CD4-positive, alpha-beta T cell treated with Interleukin-1 beta for 1 hour (primary cell): ENCODE measurements around the gene NBEA.
"Not testable (repeated sequence)": the region's sequence is repeated elsewhere in the genome, so short reads cannot be mapped to it uniquely, and the experiment has no call there.

Experiments
- DNase-seq, 2 donors: peaks; one replicate each; pipeline ENCODE4 v3.0.0-alpha.2; 2020 to 2022

The NBEA gene

GRCh38 chr13:35106771-35107170 is 164.7 kb downstream of the NBEA start:
- not testable (repeated sequence) for DNase-seq

- no peak for DNase-seq
Observed at GRCh38 chr13:35107535-35107934, 165.5 kb downstream of the NBEA start.

GRCh38 chr13:35113612-35114011 is 171.5 kb downstream of the NBEA start:
- DNase-seq: not testable (repeated sequence)

DNA sequence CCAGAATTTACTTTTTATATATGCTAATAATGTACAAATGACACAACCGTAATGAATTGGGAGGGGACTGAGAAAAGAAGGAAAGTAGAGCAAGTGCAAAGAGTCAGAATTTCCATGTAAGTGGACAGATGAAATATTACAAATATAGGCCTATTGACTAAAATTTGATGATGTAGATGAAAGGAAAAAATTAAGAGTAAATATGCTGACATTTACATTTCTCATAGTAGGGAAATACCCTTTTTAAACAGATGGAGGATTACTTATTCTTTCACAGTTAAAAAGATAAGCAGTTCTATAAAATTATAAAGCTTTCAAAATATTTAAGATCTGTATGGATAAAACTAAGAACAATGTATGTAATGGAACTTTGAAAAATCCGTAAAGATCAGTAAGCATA is 185.4 kb downstream of the NBEA start:
- DNase-seq: no peak

DNA sequence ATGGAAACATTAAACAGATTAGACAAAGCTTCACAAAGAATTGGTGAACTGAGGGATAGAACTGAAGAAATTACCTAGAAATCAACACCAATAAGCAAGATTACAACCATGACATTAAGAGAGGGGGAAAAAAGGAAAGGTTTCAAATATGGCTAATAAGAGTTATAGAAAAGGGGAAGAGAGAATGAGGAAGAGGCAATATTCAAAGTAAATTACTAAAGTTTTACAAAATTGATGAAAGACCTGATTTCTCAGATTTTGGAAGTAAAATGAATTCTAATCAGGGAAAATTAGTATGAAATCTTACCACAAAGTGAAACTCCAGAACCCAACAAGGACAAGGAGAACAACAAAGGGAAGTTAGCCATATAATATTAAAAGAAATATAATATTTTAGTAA is 187.4 kb downstream of the NBEA start:
- DNase-seq: no peak

DNA sequence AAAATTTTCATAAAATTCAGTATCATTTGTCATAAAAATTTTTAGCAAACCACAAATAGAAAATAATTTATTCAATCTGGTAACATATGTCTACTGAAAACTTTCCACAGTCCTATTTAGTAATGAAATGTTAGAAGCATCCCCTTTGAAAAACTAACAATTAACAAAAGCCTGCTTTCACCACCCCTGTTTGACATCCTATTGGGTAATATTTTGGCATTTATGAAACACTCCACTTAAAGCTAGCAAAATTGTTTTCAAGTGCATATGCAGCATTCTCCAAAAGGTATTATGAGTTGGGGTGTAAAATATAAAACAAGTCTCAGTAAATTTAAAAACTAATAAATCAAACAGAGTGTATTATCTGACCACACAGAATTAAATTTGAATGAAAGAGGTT is 189.4 kb downstream of the NBEA start:
- no peak for DNase-seq

DNA sequence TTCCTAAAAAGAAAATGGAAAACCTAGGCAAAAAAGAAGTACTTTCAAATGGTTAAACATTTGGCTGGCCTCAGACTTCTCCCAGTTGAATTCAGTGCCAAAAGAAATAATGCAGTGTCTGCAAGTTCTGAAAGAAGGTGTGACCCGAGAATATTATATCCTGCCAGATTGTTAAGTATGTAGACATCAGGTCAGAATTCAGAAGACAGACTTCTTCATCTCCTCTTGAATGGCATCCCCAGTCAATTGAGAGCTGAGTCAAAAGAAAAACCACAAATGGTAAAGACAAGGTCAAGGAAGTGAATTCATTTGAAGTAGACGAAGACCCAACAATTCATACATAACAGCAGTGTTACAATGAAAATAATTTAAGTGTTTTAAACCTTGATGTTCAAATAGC is 194.5 kb downstream of the NBEA start:
- no peak for DNase-seq

DNA sequence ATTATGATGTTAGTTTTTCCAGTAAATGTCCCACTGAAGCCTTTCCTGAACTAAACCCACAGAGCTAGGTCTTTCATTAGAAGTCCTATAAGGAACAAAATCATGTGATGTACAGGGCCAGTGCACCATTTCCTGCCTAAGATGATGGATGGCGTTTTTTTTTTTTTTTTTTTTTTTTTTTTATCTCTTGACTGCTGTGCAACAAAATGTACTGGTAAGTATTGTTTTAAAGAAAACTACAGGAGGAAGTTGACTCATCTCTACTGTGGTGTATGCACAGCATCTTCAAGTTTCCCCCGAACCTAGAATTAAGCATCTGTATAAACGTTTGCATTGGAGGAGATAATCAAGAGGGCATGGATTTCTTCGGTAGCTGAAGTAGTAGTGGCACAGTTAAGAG is 197.5 kb downstream of the NBEA start:
- no peak for DNase-seq

DNA sequence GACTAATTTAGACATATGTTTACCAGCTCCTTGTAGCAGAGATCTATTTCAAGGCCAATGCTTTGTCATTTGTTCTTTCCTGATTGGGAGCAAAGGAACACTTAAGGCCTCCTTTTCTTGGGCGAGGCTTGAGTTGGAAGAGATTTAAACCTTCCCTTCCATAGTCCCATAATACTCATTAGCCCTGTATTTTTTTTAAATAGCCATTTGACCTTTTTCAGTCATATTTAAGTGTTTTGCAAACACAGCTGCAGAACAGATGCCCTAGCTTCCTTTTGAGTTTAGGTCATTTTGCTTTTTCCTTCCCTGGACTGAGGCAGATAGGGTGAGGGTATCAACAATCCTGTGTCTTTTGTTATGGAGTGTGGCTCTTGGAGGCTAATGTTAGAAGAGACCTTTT is 198.3 kb downstream of the NBEA start:
- no peak for DNase-seq

- no peak for DNase-seq
Observed at GRCh38 chr13:35140831-35141230, 198.8 kb downstream of the NBEA start.

DNA sequence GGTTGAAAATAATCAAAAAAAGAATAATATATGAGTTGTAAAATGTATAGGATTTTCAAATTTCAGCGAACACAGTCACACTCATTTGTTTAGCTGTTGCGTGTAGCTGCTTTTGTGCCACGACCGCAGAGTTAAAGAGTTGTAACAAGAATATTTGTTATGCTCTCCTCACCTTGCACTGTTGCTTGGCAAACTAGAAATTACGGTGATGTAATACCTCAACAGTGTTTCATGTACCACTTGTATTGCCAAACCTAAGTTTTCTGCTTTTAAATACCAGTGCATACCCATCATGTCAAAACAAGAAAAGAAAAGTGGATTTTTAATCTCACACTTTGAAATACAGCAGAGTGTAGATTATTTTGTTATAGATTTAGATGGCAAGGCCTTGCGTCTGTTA is 201.1 kb downstream of the NBEA start:
- no peak for DNase-seq

GRCh38 chr13:35144166-35144890 is 202.3 kb downstream of the NBEA start:
- DNase-seq: no peak

GRCh38 chr13:35146686-35147085 is 204.6 kb downstream of the NBEA start:
- DNase-seq: no peak

DNA sequence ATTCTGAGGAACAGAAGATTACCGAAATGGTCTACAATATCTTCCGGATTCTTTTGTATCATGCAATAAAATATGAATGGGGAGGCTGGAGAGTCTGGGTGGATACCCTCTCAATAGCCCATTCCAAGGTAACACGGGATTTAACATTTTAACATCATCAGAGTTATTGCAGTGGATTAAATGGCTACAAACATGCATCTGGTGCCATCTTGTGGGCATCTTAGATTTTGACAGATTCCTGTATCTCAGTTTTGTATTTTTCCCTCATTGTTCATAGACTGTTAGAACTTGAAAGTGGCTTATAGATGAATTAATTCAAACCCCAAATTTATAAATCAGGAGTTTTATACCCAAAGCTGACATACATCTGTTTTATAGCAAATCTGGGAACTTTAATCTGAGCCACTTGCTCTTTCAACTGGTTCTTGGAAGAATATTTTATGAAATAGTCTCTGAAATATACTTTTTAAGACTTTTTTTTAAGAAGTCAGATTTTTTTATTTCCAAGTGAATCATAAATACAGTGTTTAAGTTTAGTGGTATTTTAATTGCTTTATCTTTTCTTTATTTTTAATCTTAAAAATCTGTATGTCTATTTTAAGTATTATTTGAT is 215.2 kb downstream of the NBEA start:
- DNase-seq: peak in 1 of 2 donors; percentile 22

DNA sequence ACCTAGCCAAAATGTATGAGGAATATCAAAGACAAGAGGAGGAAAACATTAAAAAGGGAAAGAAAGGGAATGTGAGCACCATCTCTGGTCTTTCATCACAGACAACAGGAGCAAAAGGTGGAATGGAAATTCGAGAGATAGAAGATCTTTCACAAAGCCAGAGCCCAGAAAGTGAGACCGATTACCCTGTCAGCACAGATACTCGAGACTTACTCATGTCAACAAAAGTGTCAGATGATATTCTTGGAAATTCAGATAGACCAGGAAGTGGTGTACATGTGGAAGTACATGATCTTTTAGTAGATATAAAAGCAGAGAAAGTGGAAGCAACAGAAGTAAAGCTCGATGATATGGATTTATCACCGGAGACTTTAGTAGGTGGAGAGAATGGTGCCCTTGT is 217.0 kb downstream of the NBEA start:
- DNase-seq: no peak

GRCh38 chr13:35160896-35161295 is 218.8 kb downstream of the NBEA start:
- DNase-seq: no peak

GRCh38 chr13:35162420-35162819 is 220.3 kb downstream of the NBEA start:
- DNase-seq: no peak

GRCh38 chr13:35163674-35164073 is 221.6 kb downstream of the NBEA start:
- DNase-seq: no peak

DNA sequence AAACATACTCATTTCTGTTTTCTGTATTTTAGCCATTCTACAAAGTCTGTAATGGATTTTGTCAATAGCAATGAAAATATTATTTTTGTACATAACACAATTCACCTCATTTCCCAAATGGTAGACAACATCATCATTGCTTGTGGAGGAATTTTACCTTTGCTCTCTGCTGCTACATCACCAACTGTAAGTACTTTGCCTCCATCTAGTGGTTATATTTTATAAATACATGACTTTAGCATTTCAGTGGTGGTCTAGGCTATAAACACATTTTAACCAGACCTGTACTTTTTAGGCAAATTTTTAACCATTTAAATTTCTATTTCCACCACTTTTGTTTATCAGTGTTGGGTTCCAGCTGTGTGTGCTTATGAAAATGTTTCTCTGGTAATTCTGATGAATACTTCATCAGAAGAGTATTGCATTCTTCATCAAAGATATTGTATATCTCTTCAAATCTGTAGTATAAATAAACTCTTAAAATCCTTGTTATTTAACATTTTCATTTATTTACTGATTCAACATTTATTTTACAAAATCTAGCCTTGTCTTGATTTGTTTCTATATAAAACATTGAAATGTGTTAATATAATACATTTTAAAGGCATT is 222.4 kb downstream of the NBEA start:
- peak in 1 of 2 donors; percentile 16 for DNase-seq

GRCh38 chr13:35165205-35165604 is 223.1 kb downstream of the NBEA start:
- no peak for DNase-seq

DNA sequence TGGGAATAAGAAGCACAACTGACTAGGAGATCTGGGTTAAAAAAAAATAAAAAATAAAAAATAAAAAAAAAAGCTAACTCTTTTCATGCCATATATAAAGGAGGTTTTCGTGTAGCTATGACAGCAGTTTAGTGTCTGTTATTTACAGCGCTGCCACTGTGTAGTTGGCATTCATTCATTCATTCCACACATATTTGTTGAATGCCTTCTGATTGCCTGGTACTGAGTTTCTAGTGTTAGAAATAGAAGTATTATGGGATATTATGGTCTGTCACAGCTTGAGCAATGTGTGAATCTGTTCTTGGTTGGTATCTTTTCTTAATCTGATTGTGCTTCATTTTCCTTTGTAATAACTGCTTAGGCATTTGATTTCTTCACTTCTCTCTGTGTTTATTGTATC is 237.4 kb downstream of the NBEA start:
- DNase-seq: no peak

- no peak for DNase-seq
Observed at GRCh38 chr13:35179920-35180663, 238.0 kb downstream of the NBEA start.

- DNase-seq: no peak
Observed at GRCh38 chr13:35190241-35190640, 248.2 kb downstream of the NBEA start.

GRCh38 chr13:35191883-35192282 is 249.8 kb downstream of the NBEA start:
- no peak for DNase-seq
